Measurements from ENCODE around the gene IDH2. TPM values are rescaled to one million over a fixed set of nuclear protein-coding genes. Genes with fewer than 3 reads are reported as not detected.

Gene IDH2
- total RNA-seq, 1 donor from 2014 or later = 43.1 TPM

GRCh38 chr15:90037511-90037860 is 64.8 kb downstream of the IDH2 start:
- intact Hi-C loops (cut with DNase I) = no loop called here
- ATAC-seq = no peak
- Histone ChIP-seq H3K9me3 (no peaks in the 10 kb centered on the region), H3K27me3 (no peaks in the 10 kb centered on the region), H3K4me1 (peaks cover 72% of the 10 kb centered on the region), H3K4me3 (no peak overlapping the region), H3K27ac (peak overlapping the region; percentile 92), H3K36me3 (no peaks in the 10 kb centered on the region)
- no peak for TF ChIP-seq CTCF (IDR thresholded peaks at IDR 0.05)
- DNase-seq = no peak

- ATAC-seq = peak; percentile 69
- Histone ChIP-seq H3K36me3 (no peaks in the 10 kb centered on the region), H3K4me3 (no peak overlapping the region), H3K4me1 (peaks cover 74% of the 10 kb centered on the region), H3K9me3 (no peaks in the 10 kb centered on the region), H3K27me3 (no peaks in the 10 kb centered on the region), H3K27ac (peak overlapping the region; percentile 92)
- peak; percentile 85 for DNase-seq
- intact Hi-C loops (cut with DNase I) = no loop called here
- TF ChIP-seq CTCF (IDR thresholded peaks at IDR 0.05) = no peak
These were observed 65.3 kb downstream of the IDH2 start for GRCh38 chr15:90036806-90037510.

- ATAC-seq = no peak
- no peak for TF ChIP-seq CTCF (IDR thresholded peaks at IDR 0.05)
- peaks cover 80% of the 10 kb centered on the region for H3K4me1 ChIP-seq
These were observed 65.9 kb downstream of the IDH2 start for GRCh38 chr15:90036343-90036742.

GRCh38 chr15:90035840-90036230 is 66.4 kb downstream of the IDH2 start:
- Histone ChIP-seq H3K27ac (peak overlapping the region; percentile 92), H3K4me3 (no peak overlapping the region), H3K9me3 (no peaks in the 10 kb centered on the region), H3K4me1 (peaks cover 82% of the 10 kb centered on the region), H3K27me3 (no peaks in the 10 kb centered on the region), H3K36me3 (no peaks in the 10 kb centered on the region)
- intact Hi-C loops (cut with DNase I) = no loop called here
- no peak for TF ChIP-seq CTCF (IDR thresholded peaks at IDR 0.05)
- DNase-seq (peak; percentile 80), ATAC-seq (peak; percentile 49)

More at GRCh38 chr15:90036343-90036742, 65.9 kb downstream of the IDH2 start:
- intact Hi-C loops (cut with DNase I) = no loop called here
- peak overlapping the region; percentile 92 for H3K27ac ChIP-seq
- DNase-seq = no peak
- no peak overlapping the region for H3K4me3 ChIP-seq
- H3K36me3 ChIP-seq = no peaks in the 10 kb centered on the region
- H3K9me3 ChIP-seq = no peaks in the 10 kb centered on the region
- no peaks in the 10 kb centered on the region for H3K27me3 ChIP-seq

- peak; percentile 88 for DNase-seq
- H3K4me1 ChIP-seq = peaks cover 77% of the 10 kb centered on the region
- ATAC-seq = peak; percentile 66
These were observed 67.0 kb downstream of the IDH2 start for GRCh38 chr15:90035095-90035839.

More at GRCh38 chr15:90035095-90035839, 67.0 kb downstream of the IDH2 start:
- intact Hi-C loops (cut with DNase I) = no loop called here
- H3K9me3 ChIP-seq = no peaks in the 10 kb centered on the region
- H3K27ac ChIP-seq = peak overlapping the region; percentile 92
- no peaks in the 10 kb centered on the region for H3K27me3 ChIP-seq
- H3K36me3 ChIP-seq = no peaks in the 10 kb centered on the region
- TF ChIP-seq CTCF (IDR thresholded peaks at IDR 0.05) = no peak
- no peak overlapping the region for H3K4me3 ChIP-seq

Measured in upper lobe of right lung (tissue), 1 donor.